IMR-90 (cell line): Measurements from ENCODE around the gene DBH.

Experiments used
- BHLHE40 ChIP-seq: fragments of 150-350 bp; IDR thresholded peaks from 2 replicates; pipeline ENCODE4 v1.6.1; 2016; ENCODE audit warnings: mild to moderate bottlenecking, low read depth, low read length
- CTCF ChIP-seq: conservative IDR thresholded peaks from 2 replicates; pipeline ENCODE4 v1.5.1; 2012; ENCODE audit warnings: mild to moderate bottlenecking, low read depth, low read length, improper control_type of control experiment
- FOS ChIP-seq: fragments of 150-350 bp; IDR thresholded peaks from 2 replicates; pipeline ENCODE4 v1.6.1; 2016; ENCODE audit warnings: low read depth, low read length
- MAFK ChIP-seq: IDR thresholded peaks from 2 replicates; pipeline ENCODE4 v1.6.1; 2012; ENCODE audit warnings: low read depth, low read length, improper control_type of control experiment
- MAZ ChIP-seq: IDR thresholded peaks from 2 replicates; pipeline ENCODE4 v1.6.1; 2012; ENCODE audit warnings: low read depth, mild to moderate bottlenecking, low read length, improper control_type of control experiment, moderate library complexity, borderline replicate concordance
- NFE2L2 ChIP-seq: fragments of 150-350 bp; IDR thresholded peaks from 2 replicates; pipeline ENCODE4 v1.6.1; 2016; ENCODE audit warnings: low read depth, mild to moderate bottlenecking, low read length
- POLR2A ChIP-seq: IDR thresholded peaks from 2 replicates; pipeline ENCODE4 v1.6.1; 2012; ENCODE audit warnings: mild to moderate bottlenecking, low read depth, low read length
- RAD21 ChIP-seq: IDR thresholded peaks from 2 replicates; pipeline ENCODE4 v1.6.1; 2012; ENCODE audit warnings: low read length, improper control_type of control experiment
- RCOR1 ChIP-seq: IDR thresholded peaks from 2 replicates; pipeline ENCODE4 v1.6.1; 2012; ENCODE audit warnings: mild to moderate bottlenecking, low read length, improper control_type of control experiment; ENCODE audit not compliant: insufficient replicate concordance
- SMC3 ChIP-seq: fragments of 150-350 bp; IDR thresholded peaks from 2 replicates; pipeline ENCODE4 v1.6.1; 2016; ENCODE audit warnings: low read depth, mild to moderate bottlenecking, antibody characterized with exemption, low read length, moderate library complexity
- USF2 ChIP-seq: fragments of 150-350 bp; IDR thresholded peaks from 2 replicates; pipeline ENCODE4 v1.6.1; 2017; ENCODE audit warnings: mild to moderate bottlenecking, antibody characterized with exemption, low read length, low read depth

GRCh38 chr9:133616643-133617405 lies 19.3 kb upstream of the DBH start:
- TF ChIP-seq CTCF, result no peak
- TF ChIP-seq BHLHE40, result no peak
- no peak for TF ChIP-seq MAZ
- no peak for TF ChIP-seq MAFK
- TF ChIP-seq RCOR1, result no peak
- TF ChIP-seq POLR2A, result no peak
- no peak for TF ChIP-seq NFE2L2
- no peak for TF ChIP-seq RAD21
- no peak for TF ChIP-seq FOS
- no peak for TF ChIP-seq USF2
- no peak for TF ChIP-seq SMC3
